WTC11 (cell line): ENCODE results near the gene R3HDML.

ENCODE experiments used
- NR3C1 ChIP-seq: sonication (generic); formaldehyde crosslinking; conservative IDR thresholded peaks from 2 replicates; pipeline ENCODE4 v1.8.1; 2023; ENCODE audit warnings: low read depth, mild to moderate bottlenecking, missing genetic modification reagents
- TEAD4 ChIP-seq: sonication (generic); formaldehyde crosslinking; IDR thresholded peaks from 2 replicates; pipeline ENCODE4 v1.8.0; 2022; ENCODE audit warnings: mild to moderate bottlenecking, missing genetic modification reagents
- TF ChIP-seq, protein P1 (sequence below): fragments of 200-600 bp; IDR thresholded peaks from 2 replicates; pipeline ENCODE4 v1.8.0; 2022; ENCODE audit warnings: antibody characterized with exemption
- TF ChIP-seq, protein P2 (sequence below): sonication (generic); formaldehyde crosslinking; conservative IDR thresholded peaks from 2 replicates; pipeline ENCODE4 v1.8.1; 2023; ENCODE audit warnings: mild to moderate bottlenecking, low read depth, missing genetic modification reagents, moderate library complexity

DNA sequence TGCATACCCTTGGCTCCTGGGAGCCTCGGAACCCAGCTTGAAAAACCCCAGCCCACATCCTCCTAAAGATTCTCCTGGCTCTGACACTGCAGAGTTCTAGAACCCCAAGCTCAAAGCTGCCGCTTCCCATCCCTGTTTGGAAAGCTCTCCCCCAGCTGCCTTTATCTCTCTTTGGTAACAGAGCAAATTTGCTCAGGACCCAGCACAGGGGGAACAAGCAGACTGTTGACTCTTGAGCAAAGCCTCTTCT is 57.5 kb downstream of the R3HDML start:
- TF ChIP-seq, protein P1, sequence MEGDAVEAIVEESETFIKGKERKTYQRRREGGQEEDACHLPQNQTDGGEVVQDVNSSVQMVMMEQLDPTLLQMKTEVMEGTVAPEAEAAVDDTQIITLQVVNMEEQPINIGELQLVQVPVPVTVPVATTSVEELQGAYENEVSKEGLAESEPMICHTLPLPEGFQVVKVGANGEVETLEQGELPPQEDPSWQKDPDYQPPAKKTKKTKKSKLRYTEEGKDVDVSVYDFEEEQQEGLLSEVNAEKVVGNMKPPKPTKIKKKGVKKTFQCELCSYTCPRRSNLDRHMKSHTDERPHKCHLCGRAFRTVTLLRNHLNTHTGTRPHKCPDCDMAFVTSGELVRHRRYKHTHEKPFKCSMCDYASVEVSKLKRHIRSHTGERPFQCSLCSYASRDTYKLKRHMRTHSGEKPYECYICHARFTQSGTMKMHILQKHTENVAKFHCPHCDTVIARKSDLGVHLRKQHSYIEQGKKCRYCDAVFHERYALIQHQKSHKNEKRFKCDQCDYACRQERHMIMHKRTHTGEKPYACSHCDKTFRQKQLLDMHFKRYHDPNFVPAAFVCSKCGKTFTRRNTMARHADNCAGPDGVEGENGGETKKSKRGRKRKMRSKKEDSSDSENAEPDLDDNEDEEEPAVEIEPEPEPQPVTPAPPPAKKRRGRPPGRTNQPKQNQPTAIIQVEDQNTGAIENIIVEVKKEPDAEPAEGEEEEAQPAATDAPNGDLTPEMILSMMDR, result no peak
- TF ChIP-seq NR3C1 (CRISPR knock-in tag) (no peak), TEAD4 (CRISPR knock-in tag) (no peak)
- TF ChIP-seq, protein P2, sequence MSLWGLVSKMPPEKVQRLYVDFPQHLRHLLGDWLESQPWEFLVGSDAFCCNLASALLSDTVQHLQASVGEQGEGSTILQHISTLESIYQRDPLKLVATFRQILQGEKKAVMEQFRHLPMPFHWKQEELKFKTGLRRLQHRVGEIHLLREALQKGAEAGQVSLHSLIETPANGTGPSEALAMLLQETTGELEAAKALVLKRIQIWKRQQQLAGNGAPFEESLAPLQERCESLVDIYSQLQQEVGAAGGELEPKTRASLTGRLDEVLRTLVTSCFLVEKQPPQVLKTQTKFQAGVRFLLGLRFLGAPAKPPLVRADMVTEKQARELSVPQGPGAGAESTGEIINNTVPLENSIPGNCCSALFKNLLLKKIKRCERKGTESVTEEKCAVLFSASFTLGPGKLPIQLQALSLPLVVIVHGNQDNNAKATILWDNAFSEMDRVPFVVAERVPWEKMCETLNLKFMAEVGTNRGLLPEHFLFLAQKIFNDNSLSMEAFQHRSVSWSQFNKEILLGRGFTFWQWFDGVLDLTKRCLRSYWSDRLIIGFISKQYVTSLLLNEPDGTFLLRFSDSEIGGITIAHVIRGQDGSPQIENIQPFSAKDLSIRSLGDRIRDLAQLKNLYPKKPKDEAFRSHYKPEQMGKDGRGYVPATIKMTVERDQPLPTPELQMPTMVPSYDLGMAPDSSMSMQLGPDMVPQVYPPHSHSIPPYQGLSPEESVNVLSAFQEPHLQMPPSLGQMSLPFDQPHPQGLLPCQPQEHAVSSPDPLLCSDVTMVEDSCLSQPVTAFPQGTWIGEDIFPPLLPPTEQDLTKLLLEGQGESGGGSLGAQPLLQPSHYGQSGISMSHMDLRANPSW (CRISPR knock-in tag), result no peak
